SU-DHL-6 (cell line): ENCODE data around the gene MBD5.

ENCODE experiments used
- H2AFZ ChIP-seq: fragments of 200-600 bp; sonication (generic); 2 replicates; pipeline ENCODE4 v1.6.1; 2014; ENCODE audit warnings: low read depth, mild to moderate bottlenecking, moderate library complexity, mixed read lengths, antibody characterized with exemption, low read length; ENCODE audit not compliant: severe bottlenecking
- H3F3A ChIP-seq: fragments of 200-600 bp; shearing (Covaris generic); 2 replicates; pipeline ENCODE4 v1.6.0; 2016; ENCODE audit warnings: antibody characterized with exemption, mild to moderate bottlenecking; ENCODE audit not compliant: insufficient read depth
- H3K27ac ChIP-seq: fragments of 200-600 bp; sonication (generic); 2 replicates; pipeline ENCODE4 v1.5.1; 2016; ENCODE audit warnings: low read depth, mild to moderate bottlenecking, low read length, moderate library complexity, mixed read lengths
- H3K27me3 ChIP-seq: fragments of 200-600 bp; sonication (generic), shearing (Covaris generic); 2 replicates; pipeline ENCODE4 v1.6.0; 2014; ENCODE audit warnings: mild to moderate bottlenecking, low read length
- H3K36me3 ChIP-seq: fragments of 200-600 bp; sonication (generic); 2 replicates; pipeline ENCODE4 v1.6.1; 2014; ENCODE audit warnings: mild to moderate bottlenecking, low read length, mixed read lengths
- H3K4me2 ChIP-seq: fragments of 300-600, 200-600 bp; shearing (Covaris generic), sonication (generic); 2 replicates; pipeline ENCODE4 v1.6.0; 2014; ENCODE audit warnings: low read length, low read depth, mild to moderate bottlenecking; ENCODE audit not compliant: poor library complexity, severe bottlenecking
- H3K4me3 ChIP-seq: fragments of 200-600 bp; sonication (generic); 2 replicates; pipeline ENCODE4 v1.5.1; 2014; ENCODE audit warnings: antibody characterized with exemption, low read length, mild to moderate bottlenecking, mixed read lengths; ENCODE audit not compliant: insufficient read depth, poor library complexity, severe bottlenecking
- H3K79me2 ChIP-seq: fragments of 200-600 bp; sonication (generic); 2 replicates; pipeline ENCODE4 v1.6.1; 2014; ENCODE audit warnings: mild to moderate bottlenecking, low read length, moderate library complexity; ENCODE audit not compliant: insufficient read depth
- H3K9ac ChIP-seq: fragments of 200-600 bp; sonication (generic); 2 replicates; pipeline ENCODE4 v1.7.0; 2014; ENCODE audit warnings: mild to moderate bottlenecking, low read length
- H3K9me2 ChIP-seq: fragments of 200-600 bp; sonication (generic); replicated peaks from 2 replicates; pipeline ENCODE4 v1.6.1; 2014; ENCODE audit warnings: low read length; ENCODE audit not compliant: insufficient read depth
- H3K9me3 ChIP-seq: fragments of 200-600 bp; sonication (generic); 2 replicates; pipeline ENCODE4 v1.6.1; 2014; ENCODE audit warnings: low read length, mixed read lengths; ENCODE audit not compliant: insufficient read depth
- H4K20me1 ChIP-seq: fragments of 200-600 bp; sonication (generic); 2 replicates; pipeline ENCODE4 v1.6.1; 2014; ENCODE audit warnings: low read depth, mild to moderate bottlenecking, antibody characterized with exemption, low read length, moderate library complexity, mixed read lengths
- EZH2phosphoT487 ChIP-seq: fragments of 200-600 bp; sonication (generic), shearing (Covaris generic); conservative IDR thresholded peaks from 2 replicates; pipeline ENCODE4 v1.6.1; 2018; ENCODE audit warnings: mild to moderate bottlenecking, antibody characterized with exemption, low read length, moderate library complexity, mixed read lengths
- TF ChIP-seq, protein P1 (sequence below): fragments of 200-600 bp; sonication (generic); IDR thresholded peaks from one replicate; pipeline ENCODE4 v1.5.1; 2017; ENCODE audit warnings: antibody characterized with exemption, mild to moderate bottlenecking, low read length, moderate library complexity; ENCODE audit not compliant: insufficient read depth, poor library complexity, severe bottlenecking

The MBD5 gene

DNA sequence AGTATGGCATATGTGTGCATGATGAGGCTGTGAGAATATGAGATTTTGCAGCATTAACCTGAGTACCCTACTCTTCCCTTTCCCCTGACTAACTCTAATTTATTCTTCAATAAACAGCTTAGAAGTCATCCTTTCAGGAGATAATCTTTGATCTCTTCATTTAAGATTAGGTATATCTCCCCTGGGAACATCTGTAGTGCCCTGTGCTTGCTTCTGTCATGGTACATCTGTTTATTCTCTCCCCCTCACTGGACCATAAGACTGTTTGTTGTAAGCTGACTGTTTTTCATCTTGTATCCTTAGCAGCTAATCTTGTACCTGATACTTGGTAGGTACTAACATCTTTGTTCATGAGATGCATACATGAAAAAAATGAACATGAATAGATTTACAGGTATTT, 83.1 kb downstream of the MBD5 start:
- Histone ChIP-seq H3F3A (no peaks in the 10 kb centered on the region), H3K9me3 (no peaks in the 10 kb centered on the region), H3K27ac (no peak overlapping the region), H4K20me1 (peaks cover 2% of the 10 kb centered on the region; the same call in 1 of the 2 replicates), H3K4me3 (no peak overlapping the region), H3K36me3 (no peaks in the 10 kb centered on the region), H2AFZ (no peak overlapping the region), H3K27me3 (no peaks in the 10 kb centered on the region), H3K79me2 (no peaks in the 10 kb centered on the region), H3K9me2 (no peaks in the 10 kb centered on the region), H3K4me2 (no peak overlapping the region), H3K9ac (no peak overlapping the region)
- no peak for TF ChIP-seq EZH2phosphoT487
- TF ChIP-seq, protein P1, sequence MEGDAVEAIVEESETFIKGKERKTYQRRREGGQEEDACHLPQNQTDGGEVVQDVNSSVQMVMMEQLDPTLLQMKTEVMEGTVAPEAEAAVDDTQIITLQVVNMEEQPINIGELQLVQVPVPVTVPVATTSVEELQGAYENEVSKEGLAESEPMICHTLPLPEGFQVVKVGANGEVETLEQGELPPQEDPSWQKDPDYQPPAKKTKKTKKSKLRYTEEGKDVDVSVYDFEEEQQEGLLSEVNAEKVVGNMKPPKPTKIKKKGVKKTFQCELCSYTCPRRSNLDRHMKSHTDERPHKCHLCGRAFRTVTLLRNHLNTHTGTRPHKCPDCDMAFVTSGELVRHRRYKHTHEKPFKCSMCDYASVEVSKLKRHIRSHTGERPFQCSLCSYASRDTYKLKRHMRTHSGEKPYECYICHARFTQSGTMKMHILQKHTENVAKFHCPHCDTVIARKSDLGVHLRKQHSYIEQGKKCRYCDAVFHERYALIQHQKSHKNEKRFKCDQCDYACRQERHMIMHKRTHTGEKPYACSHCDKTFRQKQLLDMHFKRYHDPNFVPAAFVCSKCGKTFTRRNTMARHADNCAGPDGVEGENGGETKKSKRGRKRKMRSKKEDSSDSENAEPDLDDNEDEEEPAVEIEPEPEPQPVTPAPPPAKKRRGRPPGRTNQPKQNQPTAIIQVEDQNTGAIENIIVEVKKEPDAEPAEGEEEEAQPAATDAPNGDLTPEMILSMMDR = no peak

DNA sequence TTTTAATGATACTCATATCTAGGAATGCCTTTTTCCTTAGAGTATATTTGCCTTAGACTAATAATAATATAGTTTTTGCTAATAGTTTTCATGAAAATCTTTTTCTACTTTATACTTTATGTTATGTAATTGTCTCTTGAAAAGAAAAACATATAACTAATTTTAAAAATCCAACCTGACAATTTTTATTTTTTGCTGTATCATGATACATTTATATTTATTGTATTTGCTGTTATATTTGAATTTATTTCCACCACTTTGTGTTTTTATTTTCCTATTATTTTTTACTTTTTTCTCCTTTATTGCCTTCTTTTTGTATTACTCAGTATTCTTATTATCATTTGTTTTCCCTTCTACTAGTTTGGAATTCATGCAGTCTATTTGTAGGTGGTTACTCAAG, 85.4 kb downstream of the MBD5 start:
- Histone ChIP-seq H2AFZ (no peak overlapping the region), H3F3A (no peaks in the 10 kb centered on the region), H3K27me3 (no peaks in the 10 kb centered on the region), H3K27ac (no peak overlapping the region), H3K4me3 (no peak overlapping the region), H4K20me1 (peaks cover 2% of the 10 kb centered on the region; the same call in 1 of the 2 replicates), H3K36me3 (no peaks in the 10 kb centered on the region), H3K9me2 (no peaks in the 10 kb centered on the region), H3K9me3 (no peaks in the 10 kb centered on the region), H3K4me2 (no peak overlapping the region), H3K9ac (no peak overlapping the region), H3K79me2 (no peaks in the 10 kb centered on the region)
- TF ChIP-seq, protein P1 = no peak
- no peak for TF ChIP-seq EZH2phosphoT487

DNA sequence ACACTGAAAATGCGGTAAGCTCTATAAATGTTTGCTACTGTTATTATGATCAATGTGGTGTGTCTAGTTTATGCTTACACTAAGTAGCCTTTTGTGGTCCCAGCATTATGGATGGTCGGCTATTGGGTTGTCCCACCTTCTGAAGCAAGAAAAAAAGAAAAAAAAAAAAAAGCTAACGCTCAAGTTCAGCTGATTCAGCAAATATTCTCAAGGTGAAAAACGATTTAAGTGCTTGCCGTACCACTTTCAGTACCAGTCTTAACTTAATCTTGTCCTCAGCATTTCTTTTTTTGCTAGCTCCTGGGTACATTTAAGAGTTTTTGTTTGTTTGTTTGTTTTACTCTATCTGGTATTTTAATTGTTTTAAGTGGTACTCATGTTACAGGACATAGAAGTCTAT, 87.5 kb downstream of the MBD5 start:
- H2AFZ ChIP-seq = no peak overlapping the region
- no peaks in the 10 kb centered on the region for H3K9me2 ChIP-seq
- TF ChIP-seq, protein P1 = no peak
- no peak for TF ChIP-seq EZH2phosphoT487
- H3K4me2 ChIP-seq = no peak overlapping the region
- no peaks in the 10 kb centered on the region for H3K36me3 ChIP-seq
- H3K27me3 ChIP-seq = no peaks in the 10 kb centered on the region
- H3K79me2 ChIP-seq = no peaks in the 10 kb centered on the region
- peaks cover 2% of the 10 kb centered on the region; the same call in 1 of the 2 replicates for H4K20me1 ChIP-seq
- H3K9me3 ChIP-seq = no peaks in the 10 kb centered on the region
- no peaks in the 10 kb centered on the region for H3F3A ChIP-seq
- no peak overlapping the region for H3K4me3 ChIP-seq
- no peak overlapping the region for H3K9ac ChIP-seq
- H3K27ac ChIP-seq = no peak overlapping the region

DNA sequence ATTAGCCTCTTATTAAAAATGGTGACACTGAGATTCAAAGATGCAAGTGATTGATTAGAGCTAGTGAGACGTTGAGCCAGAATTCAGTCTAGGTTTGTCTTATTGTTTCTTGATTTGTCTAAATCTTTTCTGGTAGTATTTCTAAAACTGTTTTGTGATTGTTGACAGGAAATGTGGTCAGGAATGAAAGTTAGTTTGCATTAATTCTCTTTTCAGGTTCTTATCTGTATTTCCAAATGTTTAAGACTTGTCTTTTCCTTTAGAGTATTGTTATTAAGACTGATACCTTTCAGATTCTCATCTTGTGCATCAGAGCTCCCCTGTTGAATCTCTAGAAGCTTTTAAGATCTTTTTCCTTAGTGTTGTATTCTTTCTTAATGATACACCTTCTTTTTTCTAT, 89.3 kb downstream of the MBD5 start:
- Histone ChIP-seq H3K27ac (no peak overlapping the region), H3K9me3 (no peaks in the 10 kb centered on the region), H3K27me3 (no peaks in the 10 kb centered on the region), H2AFZ (no peak overlapping the region), H3K79me2 (no peaks in the 10 kb centered on the region), H3F3A (no peaks in the 10 kb centered on the region), H3K36me3 (no peaks in the 10 kb centered on the region), H3K4me3 (no peak overlapping the region), H3K9me2 (no peaks in the 10 kb centered on the region), H3K9ac (no peak overlapping the region), H4K20me1 (peaks cover 2% of the 10 kb centered on the region; the same call in 1 of the 2 replicates), H3K4me2 (no peak overlapping the region)
- no peak for TF ChIP-seq EZH2phosphoT487
